ENCODE measurements around the gene OR10J1.
"Not testable (repeated sequence)": the region's sequence is repeated elsewhere in the genome, so short reads cannot be mapped to it uniquely, and the experiment has no call there.

The OR10J1 gene, protein sequence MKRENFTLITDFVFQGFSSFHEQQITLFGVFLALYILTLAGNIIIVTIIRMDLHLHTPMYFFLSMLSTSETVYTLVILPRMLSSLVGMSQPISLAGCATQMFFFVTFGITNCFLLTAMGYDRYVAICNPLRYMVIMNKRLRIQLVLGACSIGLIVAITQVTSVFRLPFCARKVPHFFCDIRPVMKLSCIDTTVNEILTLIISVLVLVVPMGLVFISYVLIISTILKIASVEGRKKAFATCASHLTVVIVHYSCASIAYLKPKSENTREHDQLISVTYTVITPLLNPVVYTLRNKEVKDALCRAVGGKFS

DNA sequence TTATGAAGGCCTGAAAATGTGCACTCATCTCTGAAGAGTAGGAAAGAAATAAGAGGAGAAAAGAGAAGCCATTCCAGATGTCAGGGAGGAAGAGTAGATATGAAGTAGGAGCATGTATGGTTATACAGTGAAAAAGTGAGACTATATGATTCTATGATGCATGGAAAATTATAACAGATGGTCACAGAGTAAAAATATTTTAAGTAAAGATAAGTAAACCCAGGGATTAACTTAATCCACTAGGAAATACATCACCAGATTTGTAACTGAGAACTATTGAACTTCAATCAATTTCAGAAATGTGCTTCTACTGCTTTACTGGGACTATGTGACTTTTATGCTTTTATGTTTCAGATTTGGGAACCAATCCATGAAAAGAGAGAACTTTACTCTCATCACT lies at the start of gene OR10J1:
OR10J1 (plus strand) TSS at position 301 of the 400 bp plus-strand sequence; CDS start at position 371, 70 bp downstream.
- FAIRE-seq = no peak
- DNase-seq (ENCODE audit: insufficient read length, low spot score) = no peak

DNA sequence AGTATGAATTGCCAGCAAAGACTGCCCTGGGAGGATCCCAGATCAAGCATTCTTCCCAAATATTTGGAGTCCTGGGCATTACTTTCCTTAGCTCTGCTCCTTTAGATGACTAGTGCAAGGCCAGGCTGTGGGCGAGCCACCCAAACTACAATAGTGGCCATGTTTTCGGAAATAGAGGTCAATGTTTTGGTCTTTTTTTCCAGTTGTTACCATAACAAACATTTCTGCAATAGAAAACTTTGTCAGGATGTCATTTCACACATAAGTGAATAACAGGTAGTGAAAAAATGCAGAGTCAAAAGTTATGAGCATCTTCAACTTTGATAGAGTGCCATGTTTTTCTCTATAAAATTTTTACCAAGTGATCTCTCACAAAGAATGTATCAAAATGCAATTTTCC lies 32.7 kb upstream of the OR10J1 start:
- FAIRE-seq = no peak
- no peak for DNase-seq (ENCODE audit: insufficient read length, low spot score)

- FAIRE-seq (no peak), DNase-seq (ENCODE audit: insufficient read length, low spot score) (no peak)
Measured at GRCh38 chr1:159408862-159409400, 30.6 kb upstream of the OR10J1 start.

DNA sequence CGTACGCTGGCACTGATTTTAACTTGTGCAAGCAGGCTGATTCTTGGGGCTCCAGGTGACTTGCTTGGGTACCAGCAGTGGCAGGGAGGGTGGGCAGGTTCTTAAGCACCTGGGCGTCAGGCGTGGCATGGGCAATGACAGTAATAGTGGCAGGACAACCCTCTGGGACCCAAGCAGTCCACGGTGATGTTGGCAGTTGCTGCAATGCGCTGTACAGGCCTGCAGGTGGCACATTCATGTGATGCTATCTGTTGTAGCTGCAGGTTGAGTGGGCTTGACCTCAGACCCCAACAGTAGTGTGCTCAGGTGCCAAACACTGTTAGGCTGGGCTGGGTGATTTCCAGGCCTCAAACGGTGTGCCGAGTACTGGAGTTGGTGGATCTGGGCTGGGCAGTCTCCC lies 17.7 kb upstream of the OR10J1 start:
- no peak for FAIRE-seq
- no peak for DNase-seq (ENCODE audit: insufficient read length, low spot score)

DNA sequence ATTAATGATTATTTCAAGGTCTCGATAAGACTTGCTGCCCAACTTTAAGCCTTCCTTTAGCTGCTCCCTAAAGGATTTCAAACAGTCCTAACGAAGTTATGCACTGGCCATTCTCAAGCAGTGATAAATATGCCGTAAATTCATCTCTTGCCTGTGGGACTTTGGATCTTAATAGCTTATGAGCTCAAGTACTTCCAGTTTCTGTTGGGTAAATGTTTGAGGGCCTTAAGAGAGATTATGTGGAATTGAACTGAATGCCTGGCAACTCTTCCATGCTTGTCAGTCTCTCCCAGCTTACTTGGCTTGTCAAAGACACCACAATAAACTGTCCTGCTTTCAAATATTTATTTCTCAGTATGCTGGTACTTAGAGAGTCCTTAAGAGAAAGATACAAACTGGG lies 11.0 kb upstream of the OR10J1 start:
- no peak for DNase-seq (ENCODE audit: insufficient read length, low spot score)
- FAIRE-seq = no peak

DNA sequence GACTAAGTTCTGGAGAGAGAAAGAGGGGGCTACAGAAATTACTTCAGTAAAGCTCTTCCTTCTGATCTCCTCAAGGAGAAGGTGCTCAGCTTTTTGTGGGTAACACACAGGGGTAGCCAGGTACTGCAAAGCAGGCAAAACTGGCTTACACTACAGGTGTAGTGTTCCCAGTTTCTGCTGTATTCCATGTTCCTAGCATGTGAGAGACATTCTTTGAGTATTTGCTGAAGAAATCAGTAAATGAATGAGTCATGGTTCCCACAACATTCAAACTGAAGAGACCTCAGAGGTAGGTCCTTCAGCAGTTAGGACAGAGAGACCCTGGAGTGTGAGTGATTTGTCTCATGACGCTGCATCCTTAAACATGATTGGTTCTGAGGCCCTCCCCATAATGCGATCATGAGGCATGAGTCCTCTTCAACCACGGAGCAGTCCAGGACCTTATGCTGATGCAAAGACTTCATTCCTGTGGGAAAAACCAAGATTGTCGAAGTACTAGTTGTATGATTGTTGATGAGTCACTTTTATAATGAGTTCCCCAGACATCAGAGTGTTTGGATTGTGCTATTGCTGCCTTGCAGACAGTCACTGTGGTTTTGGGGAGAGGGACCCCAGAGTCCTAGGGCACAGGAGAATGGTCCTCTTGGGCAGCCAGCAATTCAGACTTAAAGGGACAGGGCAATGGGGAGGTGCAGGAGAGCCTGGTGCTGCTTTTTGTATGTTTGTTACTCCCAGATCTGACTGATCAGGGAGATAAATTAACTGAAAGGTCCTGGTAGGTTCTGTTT lies 10.3 kb upstream of the OR10J1 start:
- no peak for FAIRE-seq
- peak; percentile 23 for DNase-seq (ENCODE audit: insufficient read length, low spot score)

- FAIRE-seq = no peak
Measured at GRCh38 chr1:159430985-159431384, 8.5 kb upstream of the OR10J1 start.

DNA sequence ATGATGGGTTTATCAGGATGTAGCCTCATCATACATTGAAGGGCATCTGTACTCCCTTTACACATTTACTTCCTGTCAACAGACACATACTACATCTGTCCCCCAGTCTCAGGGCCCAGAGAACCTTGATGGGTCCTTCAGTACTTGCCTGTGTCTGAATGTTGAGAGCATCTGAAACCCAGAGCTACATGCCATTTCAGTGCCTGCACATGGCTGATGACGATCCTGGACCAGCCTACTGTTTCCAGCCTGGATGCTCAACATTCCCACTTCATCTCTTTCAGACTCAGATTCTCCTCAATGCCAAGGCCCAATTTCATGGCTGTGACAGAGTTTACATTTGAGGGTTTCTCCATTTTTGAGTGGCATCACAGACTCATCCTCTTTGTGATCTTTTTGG lies 7.6 kb upstream of the OR10J1 start, which contains the start of gene OR10J4:
OR10J4 (plus strand) TSS at position 301 of the 400 bp plus-strand sequence.
- no peak for FAIRE-seq
- DNase-seq (ENCODE audit: insufficient read length, low spot score) = no peak

More at GRCh38 chr1:159430985-159431384, 8.5 kb upstream of the OR10J1 start:
- no peak for DNase-seq (ENCODE audit: insufficient read length, low spot score)

- DNase-seq (ENCODE audit: insufficient read length, low spot score) (no peak), FAIRE-seq (no peak)
Measured at GRCh38 chr1:159436469-159436868, 3.1 kb upstream of the OR10J1 start.

GRCh38 chr1:159441360-159441759 lies 1.8 kb downstream of the OR10J1 start:
- no peak for DNase-seq (ENCODE audit: insufficient read length, low spot score)
- FAIRE-seq = no peak

DNA sequence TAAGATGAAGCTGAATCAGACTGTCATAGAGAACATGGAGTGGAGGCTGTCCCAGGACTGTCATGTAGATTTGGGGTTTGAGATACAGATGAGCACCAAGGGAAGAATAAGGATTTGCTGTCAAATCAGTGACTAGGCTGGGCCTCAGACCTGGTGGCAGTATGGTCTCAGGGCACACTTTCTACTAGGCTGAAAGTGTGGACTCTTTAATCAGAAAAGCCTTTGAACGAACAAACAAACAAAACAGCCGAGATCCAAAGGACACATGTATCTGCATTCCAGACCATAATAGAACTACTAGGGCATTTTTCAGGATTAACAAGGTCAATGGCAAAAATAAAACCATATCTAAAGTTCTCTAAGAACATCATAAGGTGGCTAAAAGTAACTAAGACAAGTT lies 2.9 kb downstream of the OR10J1 start:
- no peak for FAIRE-seq

GRCh38 chr1:159443066-159443750 lies 3.7 kb downstream of the OR10J1 start:
- DNase-seq (ENCODE audit: insufficient read length, low spot score) (no peak), FAIRE-seq (no peak)

More for the DNA sequence above, 2.9 kb downstream of the OR10J1 start:
- DNase-seq (ENCODE audit: insufficient read length, low spot score) = no peak

DNA sequence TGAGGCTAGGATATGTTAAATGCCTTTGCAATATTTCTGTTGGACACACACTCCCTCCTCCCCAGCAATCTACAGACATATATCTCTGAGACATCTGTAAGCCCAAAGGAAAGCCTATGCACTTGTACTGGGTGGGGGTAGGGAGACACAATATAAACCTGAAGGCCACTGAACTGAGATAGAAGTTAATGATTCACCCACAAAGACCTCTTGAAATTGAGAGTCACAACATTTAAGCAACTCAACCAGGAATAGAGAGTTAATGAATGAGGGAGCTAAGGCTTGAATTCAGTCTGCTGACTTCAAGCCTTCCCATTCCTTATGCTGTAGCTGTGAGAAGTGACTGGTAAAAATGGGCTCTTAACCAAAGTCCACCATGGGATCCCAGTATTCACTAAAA lies 5.0 kb downstream of the OR10J1 start:
- DNase-seq (ENCODE audit: insufficient read length, low spot score) = no peak
- FAIRE-seq = no peak

DNA sequence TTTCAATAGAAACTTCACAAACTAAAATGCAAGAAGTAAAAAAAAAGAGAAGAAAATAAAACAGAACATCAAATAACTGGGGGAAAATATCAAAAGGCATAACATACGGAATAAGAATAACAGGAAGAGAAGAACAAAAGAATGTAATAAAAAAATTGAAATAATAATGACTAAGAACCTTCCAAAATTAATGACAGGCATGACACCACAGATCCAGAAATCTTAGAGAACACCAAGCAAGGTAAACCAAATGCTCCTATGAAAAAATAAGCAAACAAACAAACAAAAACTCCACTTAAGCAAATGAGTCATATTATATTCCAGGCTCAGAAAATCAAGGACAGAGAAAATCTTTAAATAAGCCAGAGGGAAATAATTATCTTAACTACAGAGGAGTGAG lies 8.7 kb downstream of the OR10J1 start:
- FAIRE-seq = no peak

GRCh38 chr1:159449605-159450004 lies 10.1 kb downstream of the OR10J1 start:
- DNase-seq (ENCODE audit: insufficient read length, low spot score) = not testable (repeated sequence)

More for the DNA sequence above, 8.7 kb downstream of the OR10J1 start:
- no peak for DNase-seq (ENCODE audit: insufficient read length, low spot score)

GRCh38 chr1:159459551-159459950 lies 20.0 kb downstream of the OR10J1 start:
- DNase-seq (ENCODE audit: insufficient read length, low spot score) = no peak

More at GRCh38 chr1:159449605-159450004, 10.1 kb downstream of the OR10J1 start:
- FAIRE-seq = not testable (repeated sequence)

DNA sequence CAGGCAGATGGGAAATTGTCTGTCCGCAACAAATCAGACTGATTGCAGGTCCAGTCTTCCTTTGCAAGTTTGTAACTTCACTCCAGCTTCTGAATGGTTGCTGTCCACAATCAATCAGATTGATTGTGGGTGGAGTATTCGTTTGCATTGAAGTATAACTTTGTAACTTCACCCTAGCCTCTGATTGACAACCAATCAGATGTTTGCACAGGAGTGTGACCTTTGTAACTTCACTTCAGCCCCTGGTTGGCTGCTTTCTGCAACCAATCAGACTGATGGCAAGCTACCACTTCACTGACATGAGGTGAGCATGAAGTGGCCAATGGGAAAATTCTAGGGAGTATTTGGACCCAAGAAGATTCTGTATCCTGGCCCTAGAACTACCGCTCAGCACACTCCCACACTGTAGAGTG lies 25.7 kb downstream of the OR10J1 start:
- FAIRE-seq = no peak

More at GRCh38 chr1:159459551-159459950, 20.0 kb downstream of the OR10J1 start:
- no peak for FAIRE-seq

GRCh38 chr1:159468321-159468720 lies 28.8 kb downstream of the OR10J1 start:
- FAIRE-seq = no peak
- no peak for DNase-seq (ENCODE audit: insufficient read length, low spot score)

More for the DNA sequence above, 25.7 kb downstream of the OR10J1 start:
- DNase-seq (ENCODE audit: insufficient read length, low spot score) = no peak

DNA sequence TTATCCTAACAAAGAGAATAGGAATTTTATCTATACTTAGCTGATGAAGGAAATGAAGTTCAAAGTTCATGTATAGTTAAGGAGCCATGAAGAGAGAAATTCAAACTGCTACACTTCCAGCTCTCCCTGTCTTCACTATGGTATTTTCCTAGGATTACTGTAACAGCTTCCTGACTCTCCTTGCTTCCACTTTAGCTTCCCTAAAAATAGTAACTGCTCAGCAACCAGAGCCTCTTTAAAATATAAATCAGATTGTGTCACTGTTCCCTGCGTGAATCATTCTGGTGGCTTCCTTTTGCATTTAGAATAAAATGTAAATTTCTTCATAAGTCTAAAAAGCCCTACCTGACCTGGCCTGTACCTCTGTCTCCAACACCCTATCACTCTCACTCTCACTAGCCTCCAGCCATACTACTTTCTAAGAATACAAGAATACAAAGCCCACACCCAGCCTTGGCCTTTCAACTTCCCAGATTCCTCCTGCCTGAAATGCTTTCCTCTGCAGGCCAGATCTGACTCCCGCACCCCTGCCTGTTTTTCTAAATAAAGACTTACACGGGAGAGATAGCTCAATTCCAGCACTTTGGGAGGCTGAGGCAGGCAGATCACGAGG lies 30.5 kb downstream of the OR10J1 start:
- DNase-seq (ENCODE audit: insufficient read length, low spot score) = no peak
- no peak for FAIRE-seq

- DNase-seq (ENCODE audit: insufficient read length, low spot score) (no peak), FAIRE-seq (no peak)
Measured at GRCh38 chr1:159473335-159473734, 33.8 kb downstream of the OR10J1 start.
